ENCODE results near the gene MGAT5.

Gene MGAT5

GRCh38 chr2:134453973-134454372 is 200.1 kb downstream of the MGAT5 start:
- Histone ChIP-seq H3K36me3 (ENCODE audit: insufficient read depth) (no peaks in the 10 kb centered on the region), H4K20me1 (ENCODE audit: insufficient read depth) (no peaks in the 10 kb centered on the region), H3K27ac (no peak overlapping the region), H3K27me3 (ENCODE audit: insufficient read depth, low read depth) (no peaks in the 10 kb centered on the region), H3K4me1 (ENCODE audit: low read depth, poor library complexity, severe bottlenecking) (no peaks in the 10 kb centered on the region), H3K79me2 (ENCODE audit: insufficient read depth, low read depth) (no peaks in the 10 kb centered on the region), H3K4me2 (no peak overlapping the region), H3K9ac (no peak overlapping the region), H3K4me3 (IDR thresholded peaks at IDR 0.05; ENCODE audit: insufficient read depth, low read depth, low read length) (no peak overlapping the region), H2AFZ (ENCODE audit: low read depth) (no peak overlapping the region)
- TF ChIP-seq CTCF (conservative IDR thresholded peaks at IDR 0.05; ENCODE audit: low read depth, low read length), result no peak

GRCh38 chr2:134454426-134454825 is 200.6 kb downstream of the MGAT5 start:
- Histone ChIP-seq H3K79me2 (ENCODE audit: insufficient read depth, low read depth) (no peaks in the 10 kb centered on the region), H3K4me3 (IDR thresholded peaks at IDR 0.05; ENCODE audit: insufficient read depth, low read depth, low read length) (no peak overlapping the region), H3K36me3 (ENCODE audit: insufficient read depth) (no peaks in the 10 kb centered on the region), H3K27me3 (ENCODE audit: insufficient read depth, low read depth) (no peaks in the 10 kb centered on the region), H3K4me1 (ENCODE audit: low read depth, poor library complexity, severe bottlenecking) (no peaks in the 10 kb centered on the region), H3K9ac (no peak overlapping the region), H3K27ac (no peak overlapping the region), H2AFZ (ENCODE audit: low read depth) (no peak overlapping the region), H3K4me2 (no peak overlapping the region), H4K20me1 (ENCODE audit: insufficient read depth) (no peaks in the 10 kb centered on the region)
- no peak for TF ChIP-seq CTCF (conservative IDR thresholded peaks at IDR 0.05; ENCODE audit: low read depth, low read length)

GRCh38 chr2:134454931-134455330 is 201.1 kb downstream of the MGAT5 start:
- Histone ChIP-seq H3K4me3 (IDR thresholded peaks at IDR 0.05; ENCODE audit: insufficient read depth, low read depth, low read length) (no peak overlapping the region), H3K4me2 (no peak overlapping the region), H3K27me3 (ENCODE audit: insufficient read depth, low read depth) (no peaks in the 10 kb centered on the region), H3K27ac (no peak overlapping the region), H3K36me3 (ENCODE audit: insufficient read depth) (no peaks in the 10 kb centered on the region), H2AFZ (ENCODE audit: low read depth) (no peak overlapping the region), H4K20me1 (ENCODE audit: insufficient read depth) (no peaks in the 10 kb centered on the region), H3K9ac (no peak overlapping the region), H3K79me2 (ENCODE audit: insufficient read depth, low read depth) (no peaks in the 10 kb centered on the region), H3K4me1 (ENCODE audit: low read depth, poor library complexity, severe bottlenecking) (no peaks in the 10 kb centered on the region)
- no peak for TF ChIP-seq CTCF (conservative IDR thresholded peaks at IDR 0.05; ENCODE audit: low read depth, low read length)

- no peak overlapping the region for H3K27ac ChIP-seq
- no peaks in the 10 kb centered on the region for H4K20me1 ChIP-seq (ENCODE audit: insufficient read depth)
- no peaks in the 10 kb centered on the region for H3K79me2 ChIP-seq (ENCODE audit: insufficient read depth, low read depth)
- no peaks in the 10 kb centered on the region for H3K36me3 ChIP-seq (ENCODE audit: insufficient read depth)
- H3K4me3 ChIP-seq (IDR thresholded peaks at IDR 0.05; ENCODE audit: insufficient read depth, low read depth, low read length), result no peak overlapping the region
- H3K4me2 ChIP-seq, result no peak overlapping the region
- H3K4me1 ChIP-seq (ENCODE audit: low read depth, poor library complexity, severe bottlenecking), result no peaks in the 10 kb centered on the region
- no peak for TF ChIP-seq CTCF (conservative IDR thresholded peaks at IDR 0.05; ENCODE audit: low read depth, low read length)
- no peaks in the 10 kb centered on the region for H3K27me3 ChIP-seq (ENCODE audit: insufficient read depth, low read depth)
- H2AFZ ChIP-seq (ENCODE audit: low read depth), result no peak overlapping the region
- H3K9ac ChIP-seq, result no peak overlapping the region
Measured at GRCh38 chr2:134455426-134455825, 201.6 kb downstream of the MGAT5 start.

GRCh38 chr2:134457353-134457752 is 203.5 kb downstream of the MGAT5 start:
- Histone ChIP-seq H3K4me2 (no peak overlapping the region), H2AFZ (ENCODE audit: low read depth) (no peak overlapping the region), H4K20me1 (ENCODE audit: insufficient read depth) (no peaks in the 10 kb centered on the region), H3K27me3 (ENCODE audit: insufficient read depth, low read depth) (no peaks in the 10 kb centered on the region), H3K36me3 (ENCODE audit: insufficient read depth) (no peaks in the 10 kb centered on the region), H3K9ac (no peak overlapping the region), H3K4me1 (ENCODE audit: low read depth, poor library complexity, severe bottlenecking) (no peaks in the 10 kb centered on the region), H3K4me3 (IDR thresholded peaks at IDR 0.05; ENCODE audit: insufficient read depth, low read depth, low read length) (no peak overlapping the region), H3K27ac (no peak overlapping the region), H3K79me2 (ENCODE audit: insufficient read depth, low read depth) (no peaks in the 10 kb centered on the region)
- no peak for TF ChIP-seq CTCF (conservative IDR thresholded peaks at IDR 0.05; ENCODE audit: low read depth, low read length)
